NCI-H2196 treated with DMSO at 0.1 percent for 48 hours (cell line): ENCODE results near the gene RUVBL2.

Experiments used
- DNase-seq: peaks from one replicate; lab custom pipeline; 2025; ENCODE audit not compliant: unreplicated experiment; lab: John Stamatoyannopoulos, UW

Gene RUVBL2

DNA sequence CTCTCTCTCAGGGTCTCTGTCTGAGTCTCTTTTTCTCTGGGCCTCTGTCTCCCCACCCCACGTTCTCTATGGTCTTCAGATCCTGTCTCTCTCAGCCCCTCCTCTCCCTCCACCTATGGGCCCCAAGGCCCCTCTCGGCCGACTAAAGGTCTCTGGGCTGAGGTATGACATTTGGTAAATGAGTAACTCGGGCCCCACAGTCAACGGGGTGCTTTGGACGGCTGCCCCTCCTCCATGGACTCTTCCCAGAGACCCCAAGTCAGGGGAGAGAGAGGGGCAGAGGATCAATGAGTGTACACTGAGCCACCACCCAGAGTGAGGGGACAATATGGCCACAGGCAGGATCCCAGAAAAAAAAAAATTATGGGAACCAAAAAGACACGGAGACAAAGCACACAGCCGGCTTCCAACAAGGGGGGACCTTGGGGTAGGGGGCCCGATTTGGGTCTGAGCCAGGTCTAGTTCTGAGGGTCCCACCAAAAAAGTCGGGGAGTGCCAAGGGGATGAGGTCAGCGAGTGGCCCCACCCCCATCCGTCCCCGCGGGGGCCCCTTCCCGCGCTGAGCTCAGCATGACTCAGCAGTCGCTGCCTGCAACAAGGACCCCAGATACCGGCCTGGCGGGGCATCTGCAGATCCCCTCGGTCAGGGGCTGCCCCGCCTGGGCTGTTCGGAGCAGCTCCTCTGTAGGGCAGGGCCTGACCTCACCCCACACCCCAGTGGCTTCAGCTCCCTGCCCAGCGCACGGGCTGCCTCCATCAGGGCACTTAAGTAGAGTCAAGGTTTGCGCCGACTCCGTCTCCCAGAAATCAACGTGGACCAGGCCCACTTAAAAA lies 30.1 kb upstream of the RUVBL2 start:
- no peak for DNase-seq

GRCh38 chr19:48964205-48965039 lies 29.3 kb upstream of the RUVBL2 start:
- DNase-seq, result no peak

DNA sequence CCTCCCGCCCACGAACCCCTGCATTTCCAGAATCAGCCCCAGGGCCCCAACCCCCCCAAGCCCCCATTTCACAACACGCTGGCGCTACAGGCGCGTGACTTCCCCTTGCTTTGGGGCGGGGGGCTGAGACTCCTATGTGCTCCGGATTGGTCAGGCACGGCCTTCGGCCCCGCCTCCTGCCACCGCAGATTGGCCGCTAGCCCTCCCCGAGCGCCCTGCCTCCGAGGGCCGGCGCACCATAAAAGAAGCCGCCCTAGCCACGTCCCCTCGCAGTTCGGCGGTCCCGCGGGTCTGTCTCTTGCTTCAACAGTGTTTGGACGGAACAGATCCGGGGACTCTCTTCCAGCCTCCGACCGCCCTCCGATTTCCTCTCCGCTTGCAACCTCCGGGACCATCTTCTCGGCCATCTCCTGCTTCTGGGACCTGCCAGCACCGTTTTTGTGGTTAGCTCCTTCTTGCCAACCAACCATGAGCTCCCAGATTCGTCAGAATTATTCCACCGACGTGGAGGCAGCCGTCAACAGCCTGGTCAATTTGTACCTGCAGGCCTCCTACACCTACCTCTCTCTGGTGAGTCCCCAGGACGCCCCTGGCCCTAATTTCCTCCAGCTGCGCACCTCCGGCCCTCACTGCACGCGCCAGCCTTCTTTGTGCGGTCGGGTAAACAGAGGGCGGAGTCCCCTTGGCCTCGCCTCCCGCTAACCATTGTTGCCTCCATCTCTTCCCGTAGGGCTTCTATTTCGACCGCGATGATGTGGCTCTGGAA lies 28.5 kb upstream of the RUVBL2 start, which contains the start of gene FTL:
FTL (plus strand) TSS at position 270 of the 766 bp plus-strand sequence; CDS start at position 469, 199 bp downstream.
- peak; percentile 80 for DNase-seq

- DNase-seq, result peak; percentile 59
These were observed 27.7 kb upstream of the RUVBL2 start for GRCh38 chr19:48965806-48966540.

DNA sequence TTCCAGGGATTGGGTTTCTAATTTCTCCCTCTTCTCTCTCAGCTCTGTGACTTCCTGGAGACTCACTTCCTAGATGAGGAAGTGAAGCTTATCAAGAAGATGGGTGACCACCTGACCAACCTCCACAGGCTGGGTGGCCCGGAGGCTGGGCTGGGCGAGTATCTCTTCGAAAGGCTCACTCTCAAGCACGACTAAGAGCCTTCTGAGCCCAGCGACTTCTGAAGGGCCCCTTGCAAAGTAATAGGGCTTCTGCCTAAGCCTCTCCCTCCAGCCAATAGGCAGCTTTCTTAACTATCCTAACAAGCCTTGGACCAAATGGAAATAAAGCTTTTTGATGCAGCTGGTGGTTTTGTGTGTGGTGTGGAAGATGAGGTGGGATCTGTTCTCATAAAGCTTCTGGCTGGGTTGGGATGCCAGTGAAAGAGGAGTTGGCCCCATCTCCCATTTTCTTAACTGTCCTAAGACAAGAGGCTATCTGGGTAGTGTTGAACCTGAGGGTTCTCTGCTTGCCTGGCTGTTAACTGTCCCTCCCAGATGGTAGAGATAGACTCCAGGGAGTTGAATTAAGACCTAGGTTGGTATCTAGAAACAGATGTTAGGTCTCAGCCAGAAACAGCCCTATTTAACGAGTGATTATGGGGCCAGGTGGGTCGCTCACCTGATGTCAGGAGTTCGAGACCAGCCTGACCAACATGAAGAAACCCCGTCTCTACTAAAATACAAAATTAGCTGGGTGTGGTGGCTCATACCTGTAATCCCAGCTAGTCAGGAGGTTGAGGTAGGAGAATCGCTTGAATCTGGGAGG lies 26.9 kb upstream of the RUVBL2 start:
- DNase-seq, result no peak

GRCh38 chr19:48967346-48968178 lies 26.1 kb upstream of the RUVBL2 start:
- DNase-seq, result no peak

GRCh38 chr19:48968179-48968661 lies 25.5 kb upstream of the RUVBL2 start:
- DNase-seq, result no peak

DNA sequence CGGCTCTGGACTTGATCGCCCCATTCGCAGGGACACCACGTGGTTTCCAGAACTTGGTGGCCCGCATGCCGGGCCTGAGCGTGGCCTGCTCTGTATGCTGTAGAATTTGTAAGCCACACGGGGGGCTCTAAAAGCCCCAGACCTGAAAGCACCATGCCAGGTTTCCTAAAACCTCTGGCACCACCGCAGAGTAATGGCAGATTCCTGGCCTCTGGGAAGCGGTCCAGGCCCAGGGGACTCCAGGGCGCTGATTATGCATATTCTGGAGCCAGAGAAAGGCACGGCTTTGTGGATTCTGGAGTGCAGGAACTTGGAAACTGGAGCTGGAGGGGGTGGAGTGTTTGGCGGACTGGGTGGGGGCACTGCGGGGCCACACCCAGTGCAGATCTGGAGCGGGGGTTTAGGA lies 24.9 kb upstream of the RUVBL2 start:
- DNase-seq, result no peak

GRCh38 chr19:48969276-48970138 lies 24.2 kb upstream of the RUVBL2 start:
- peak; percentile 22 for DNase-seq

DNA sequence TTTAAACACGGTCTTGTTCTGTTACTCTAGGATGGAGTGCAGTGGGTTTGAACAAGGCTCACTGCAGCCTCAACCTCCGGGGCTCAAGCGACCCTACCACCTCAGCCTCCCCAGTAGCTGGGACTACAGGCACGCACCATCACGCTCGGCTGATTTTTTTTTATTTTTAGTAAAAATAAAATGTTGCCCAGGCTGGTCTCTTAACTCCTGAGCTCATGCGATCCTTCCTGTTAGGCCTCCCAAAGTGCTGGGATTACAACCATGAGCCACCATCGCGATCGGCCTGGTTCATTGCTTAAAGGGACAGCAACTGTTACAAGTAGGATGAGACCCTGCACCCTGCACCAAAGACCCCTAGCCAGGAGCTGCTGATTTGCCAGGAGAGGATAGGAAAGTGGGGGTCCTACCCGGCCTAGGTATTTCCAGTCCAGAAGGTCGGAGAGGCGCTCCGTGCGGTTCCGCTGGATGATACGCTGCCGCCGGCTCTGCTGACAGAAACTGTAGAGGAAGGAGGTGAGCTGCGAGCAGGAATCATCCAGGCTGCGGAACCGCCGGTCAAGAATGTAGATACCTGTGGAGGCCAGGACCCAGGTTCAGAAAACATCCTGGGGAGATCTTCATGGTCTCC lies 23.4 kb upstream of the RUVBL2 start:
- no peak for DNase-seq

GRCh38 chr19:48970923-48971395 lies 22.7 kb upstream of the RUVBL2 start:
- DNase-seq, result no peak

- no peak for DNase-seq
These were observed 17.5 kb upstream of the RUVBL2 start for GRCh38 chr19:48975947-48976847.

DNA sequence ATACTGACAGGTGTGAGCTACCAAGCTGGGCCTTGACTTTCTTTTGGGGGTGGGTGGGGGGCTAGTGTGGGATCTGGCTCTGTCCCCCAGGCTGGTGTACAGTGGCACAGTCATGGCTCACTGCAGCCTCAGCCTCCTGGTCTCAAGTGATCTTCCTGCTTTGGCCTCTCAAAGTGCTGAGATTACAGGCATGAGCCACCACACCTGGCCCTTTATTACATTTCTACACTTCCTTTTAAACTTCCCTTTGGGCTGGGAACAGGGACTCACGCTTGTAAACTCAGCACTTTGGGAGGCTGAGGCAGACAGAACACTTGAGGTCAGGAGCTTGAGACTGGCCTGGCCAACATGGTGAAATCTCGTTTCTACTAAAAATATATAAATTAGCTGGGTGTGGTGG lies 16.6 kb upstream of the RUVBL2 start:
- DNase-seq, result no peak

- no peak for DNase-seq
These were observed 11.4 kb upstream of the RUVBL2 start for GRCh38 chr19:48982280-48982679.

- no peak for DNase-seq
These were observed 8.0 kb upstream of the RUVBL2 start for GRCh38 chr19:48985711-48986110.

- no peak for DNase-seq
These were observed 7.5 kb upstream of the RUVBL2 start for GRCh38 chr19:48986211-48986610.
